ENCODE data around the gene RABGEF1. TPM values are rescaled to one million over a fixed set of nuclear protein-coding genes. Genes with fewer than 3 reads are reported as not detected.
"Not testable (repeated sequence)": the region's sequence is repeated elsewhere in the genome, so short reads cannot be mapped to it uniquely, and the experiment has no call there.

Gene RABGEF1
- total and polyA plus RNA-seq, 5 experiments from 2014 or later, result 17.5 to 27.5 (median 23.0) TPM

DNA sequence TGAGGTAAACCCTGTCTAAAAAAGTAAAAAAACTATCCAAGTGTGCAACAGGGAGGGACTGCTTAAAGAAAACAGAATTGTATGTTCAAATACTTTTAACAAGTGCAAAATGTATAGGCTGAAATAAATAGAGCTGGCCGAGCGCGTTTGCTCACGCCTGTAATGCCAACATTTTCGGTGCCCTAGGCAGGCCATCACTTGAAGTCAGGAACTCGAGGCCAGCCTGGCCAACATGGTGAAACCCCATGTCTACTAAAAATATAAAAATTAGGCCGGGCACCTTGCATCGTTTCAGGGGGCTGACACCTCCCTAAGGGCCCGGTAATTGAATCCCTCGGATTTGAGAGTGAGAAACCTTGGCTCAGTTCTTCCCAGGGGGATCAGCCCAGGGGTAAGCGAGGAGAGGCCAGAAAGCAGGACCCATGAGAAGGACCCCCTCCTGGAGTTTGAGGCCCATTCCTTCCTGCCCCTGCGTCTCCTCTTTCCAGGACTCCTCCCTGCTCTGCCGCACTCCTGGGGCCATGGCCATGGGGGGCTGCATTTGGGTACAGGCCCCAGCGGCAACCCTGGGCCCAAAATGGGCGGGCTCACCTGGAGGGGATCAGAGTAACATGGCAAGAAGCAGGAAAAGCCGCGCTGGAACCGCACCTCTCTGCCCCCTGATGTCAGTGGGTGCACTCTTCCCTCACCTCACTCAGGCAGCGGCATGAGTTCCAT, 105.0 kb downstream of the RABGEF1 start:
- H3K27ac Mint-ChIP-seq, result peak overlapping the region; percentile 98 to 100 (median 100)
- peaks cover 0 to 5% (median 0%) of the 10 kb centered on the region in 5 donors for H3K27me3 Mint-ChIP-seq
- POLR2A ChIA-PET, result interaction anchor here (1.2 to 2.6 kb wide), 8 partner anchors 9 to 352 kb away, joined by 4 to 50 read pairs (median 10); partner anchors contain the start of genes RABGEF1, SBDS, TMEM248 and TYW1
- ATAC-seq (no peak), DNase-seq (peak in 1 of 10 donors; percentile 12)
- peaks cover 11 to 34% (median 28%) of the 10 kb centered on the region in 4 donors for H3K4me1 Mint-ChIP-seq
- peaks cover 0 to 2% (median 0%) of the 10 kb centered on the region in 3 donors for H3K36me3 Mint-ChIP-seq
- H3K9me3 Mint-ChIP-seq, result no peaks in the 10 kb centered on the region
- peak overlapping the region; percentile 91 to 100 (median 99) for H3K4me3 Mint-ChIP-seq

DNA sequence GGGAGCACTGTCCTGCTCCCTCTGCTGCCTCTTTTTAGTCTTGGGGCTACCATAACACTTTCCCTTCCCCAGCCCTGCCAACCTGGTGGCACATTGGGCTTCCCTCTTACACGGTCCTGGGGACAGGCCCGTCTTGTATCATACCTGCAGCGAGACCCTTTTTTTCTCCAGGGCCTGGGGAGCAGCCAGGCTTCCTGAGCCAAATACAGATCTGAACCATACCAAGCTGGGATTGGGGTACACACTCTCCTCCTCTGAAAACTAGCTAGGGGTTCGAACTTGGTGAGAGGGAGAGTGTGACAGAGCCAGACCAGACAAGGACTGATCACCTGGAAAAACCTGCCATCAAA, 105.5 kb downstream of the RABGEF1 start:
- H3K36me3 Mint-ChIP-seq, ATAC-seq, POLR2A ChIA-PET, DNase-seq, H3K27me3 Mint-ChIP-seq, H3K9me3 Mint-ChIP-seq: not testable (repeated sequence)
- Mint-ChIP-seq H3K4me1 (peaks cover 11 to 34% (median 28%) of the 10 kb centered on the region in 4 donors), H3K27ac (peak overlapping the region; percentile 78 to 100 (median 100)), H3K4me3 (peak overlapping the region; percentile 70 to 99 (median 83))

DNA sequence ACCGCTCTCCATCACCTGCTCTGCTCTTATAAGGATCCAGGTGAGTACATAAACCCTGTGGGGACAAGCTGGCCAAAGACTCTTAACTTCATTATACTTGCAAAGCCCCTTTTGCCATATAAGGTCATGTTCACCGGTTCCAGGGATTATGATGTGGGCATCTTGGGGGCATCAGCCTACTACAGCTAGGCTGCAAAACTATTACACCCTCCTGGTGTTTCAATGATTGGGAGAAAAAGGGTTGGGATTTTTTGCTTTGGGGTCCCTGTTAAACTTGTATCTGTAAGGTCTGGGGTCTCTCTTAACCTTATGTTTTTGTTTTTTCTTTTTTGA, 107.0 kb downstream of the RABGEF1 start:
- DNase-seq, POLR2A ChIA-PET, H3K4me3 Mint-ChIP-seq, ATAC-seq, H3K36me3 Mint-ChIP-seq, H3K9me3 Mint-ChIP-seq, H3K27me3 Mint-ChIP-seq: not testable (repeated sequence)
- peaks cover 11 to 34% (median 28%) of the 10 kb centered on the region in 4 donors for H3K4me1 Mint-ChIP-seq
- peak overlapping the region in 2 of 10 donors; percentile 65 for H3K27ac Mint-ChIP-seq

DNA sequence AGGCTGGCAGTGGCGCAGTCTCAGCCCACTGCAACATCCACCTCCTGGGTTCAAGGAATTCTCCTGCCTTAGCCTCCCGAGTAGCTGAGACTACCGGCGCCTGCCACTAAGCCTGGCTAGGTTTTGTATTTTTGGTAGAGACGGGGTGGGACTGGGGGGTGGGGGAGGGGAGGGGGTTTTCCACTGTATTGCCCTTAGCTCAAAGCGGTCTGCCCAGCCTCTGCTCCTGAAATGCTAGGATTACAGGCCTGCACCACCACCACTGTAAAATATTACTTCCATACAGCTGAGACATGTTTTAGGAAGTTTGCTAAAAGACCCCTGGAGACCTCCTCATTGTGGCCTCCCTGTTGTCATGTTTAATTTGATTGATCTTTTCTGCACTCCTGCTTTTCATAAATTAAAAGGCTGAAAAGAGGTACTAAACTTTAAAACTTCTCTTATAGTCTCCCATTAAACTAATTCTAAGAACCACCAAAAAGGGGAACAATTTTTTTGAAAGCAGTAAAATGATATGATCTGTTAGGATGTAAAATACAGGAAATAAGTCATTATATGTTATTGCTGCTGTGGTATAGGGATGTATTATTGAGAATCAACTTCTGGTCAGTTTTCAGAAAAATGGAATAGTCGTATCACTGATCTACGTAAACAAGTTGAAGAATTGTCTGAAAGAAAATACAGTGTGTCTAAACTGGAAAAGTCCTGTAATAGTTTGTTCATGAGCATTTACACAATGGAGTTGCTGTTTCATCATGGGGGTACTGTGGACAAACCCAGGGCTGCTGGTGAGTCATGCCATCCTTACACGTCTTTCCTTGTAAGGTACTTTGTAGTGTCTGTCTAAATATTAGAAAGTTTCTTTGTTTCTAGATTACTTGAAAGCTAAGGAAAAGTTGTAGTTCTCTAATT, 107.6 kb downstream of the RABGEF1 start:
- DNase-seq (no peak), ATAC-seq (no peak)
- no peaks in the 10 kb centered on the region for H3K9me3 Mint-ChIP-seq
- H3K27ac Mint-ChIP-seq, result peak overlapping the region in 9 of 10 donors; percentile 13 to 67 (median 44)
- peaks cover 0 to 3% (median 2%) of the 10 kb centered on the region in 3 donors for H3K36me3 Mint-ChIP-seq
- POLR2A ChIA-PET, result no interaction called here
- H3K4me1 Mint-ChIP-seq, result peaks cover 11 to 30% (median 27%) of the 10 kb centered on the region in 4 donors
- peaks cover 0 to 5% (median 0%) of the 10 kb centered on the region in 5 donors for H3K27me3 Mint-ChIP-seq
- H3K4me3 Mint-ChIP-seq, result peak overlapping the region in 1 of 10 donors; percentile 16

DNA sequence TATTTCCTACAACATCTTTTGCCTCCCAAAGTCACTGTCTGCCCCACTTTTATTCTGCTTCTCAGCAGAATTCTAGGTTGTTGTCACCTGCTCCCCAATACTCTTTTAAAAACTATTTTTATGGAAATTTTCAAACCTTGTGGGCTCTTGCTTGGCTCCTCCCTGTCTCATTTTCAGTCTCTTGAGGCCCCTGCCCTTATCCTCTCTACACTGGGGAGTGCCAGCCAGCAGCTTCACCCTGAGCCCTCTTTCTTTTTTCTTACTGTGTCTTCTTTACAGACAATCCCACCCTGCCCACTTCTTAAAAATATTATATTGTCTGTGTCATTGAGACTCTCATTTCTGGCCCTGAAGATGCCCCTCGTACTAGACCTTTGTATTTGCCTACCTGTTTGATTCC, 118.8 kb downstream of the RABGEF1 start:
- POLR2A ChIA-PET, result no interaction called here
- Mint-ChIP-seq H3K36me3 (peaks cover 0 to 61% (median 30%) of the 10 kb centered on the region in 3 donors), H3K27ac (peak overlapping the region in 2 of 10 donors; percentile 1 to 3), H3K27me3 (no peaks in the 10 kb centered on the region), H3K4me1 (peaks cover 0 to under 1% (median 0%) of the 10 kb centered on the region in 4 donors), H3K4me3 (no peak overlapping the region), H3K9me3 (no peaks in the 10 kb centered on the region)
- DNase-seq (no peak), ATAC-seq (no peak)

DNA sequence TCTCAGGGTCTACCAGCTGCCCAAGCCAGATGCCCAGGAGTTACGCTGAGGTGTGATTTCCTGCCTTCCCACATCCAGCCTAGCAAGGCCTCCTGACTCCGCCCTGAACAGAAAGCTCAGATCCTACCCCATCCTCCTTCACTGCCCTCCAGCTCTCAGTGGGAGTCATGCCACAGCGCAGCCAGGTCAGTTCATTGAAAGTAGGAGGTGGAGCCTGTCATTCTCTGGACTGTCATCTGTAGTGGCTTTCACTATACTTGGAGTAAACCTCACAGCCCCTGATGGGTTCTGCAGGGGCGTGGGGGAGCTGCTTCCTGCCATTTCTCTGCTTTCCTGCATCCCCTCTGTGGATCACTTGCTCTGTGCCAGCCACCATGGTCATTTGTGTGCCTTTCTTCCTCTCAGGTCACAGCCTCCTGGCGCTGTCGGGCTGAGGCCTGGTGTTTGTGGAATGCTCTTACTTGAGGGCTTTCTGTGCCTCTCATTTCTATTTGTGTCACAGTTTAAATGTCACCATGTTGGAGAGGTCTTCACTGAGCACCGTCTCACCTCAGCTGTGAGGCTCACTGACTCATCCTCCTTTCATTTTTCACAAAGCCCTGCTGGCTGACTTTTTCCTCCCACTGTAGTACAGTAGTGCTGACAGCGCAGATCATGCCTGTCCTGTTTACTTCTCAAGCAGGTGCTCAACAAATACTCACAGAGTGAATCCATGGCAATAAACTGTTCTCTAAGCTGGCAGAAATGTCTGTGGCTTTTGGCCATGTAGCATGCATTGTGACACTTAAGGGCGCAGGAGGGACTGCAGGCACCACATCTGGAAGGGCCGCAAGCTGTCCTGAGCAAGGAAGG, 119.5 kb downstream of the RABGEF1 start:
- peaks cover 0 to 64% (median 30%) of the 10 kb centered on the region in 3 donors for H3K36me3 Mint-ChIP-seq
- peak overlapping the region in 3 of 10 donors; percentile 1 to 89 (median 3) for H3K27ac Mint-ChIP-seq
- H3K9me3 Mint-ChIP-seq, result no peaks in the 10 kb centered on the region
- H3K27me3 Mint-ChIP-seq, result no peaks in the 10 kb centered on the region
- POLR2A ChIA-PET, result interaction anchor here (0.5 kb wide), 1 partner anchor 15 kb away, joined by 3 read pairs; no protein-coding TSS in a partner anchor
- peaks cover 4 to 7% (median 5%) of the 10 kb centered on the region in 4 donors for H3K4me1 Mint-ChIP-seq
- no peak for ATAC-seq
- no peak overlapping the region for H3K4me3 Mint-ChIP-seq
- DNase-seq, result no peak

DNA sequence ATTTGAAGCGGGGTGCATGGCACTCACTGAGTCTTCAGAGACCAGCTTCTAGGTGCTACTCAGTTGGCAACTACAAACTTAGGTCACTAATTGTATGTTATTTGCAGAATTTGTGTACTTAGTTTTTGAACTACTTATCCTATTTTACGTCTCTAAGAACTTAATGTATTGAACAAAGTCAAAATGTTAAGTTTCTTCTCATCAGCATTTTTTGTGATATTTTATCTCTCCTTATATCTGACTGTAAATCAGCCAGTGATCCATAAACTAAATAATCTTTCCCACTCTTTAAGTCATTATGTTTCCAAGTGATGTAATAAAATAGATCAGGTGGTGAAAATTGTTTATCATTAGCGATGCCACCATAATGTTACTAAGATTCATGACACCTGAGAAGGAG, 120.2 kb downstream of the RABGEF1 start:
- Mint-ChIP-seq H3K27me3 (no peaks in the 10 kb centered on the region), H3K36me3 (peaks cover 0 to 61% (median 30%) of the 10 kb centered on the region in 3 donors), H3K4me3 (no peak overlapping the region), H3K4me1 (peaks cover 4 to 10% (median 6%) of the 10 kb centered on the region in 4 donors), H3K27ac (peak overlapping the region in 1 of 10 donors; percentile 26), H3K9me3 (no peaks in the 10 kb centered on the region)
- DNase-seq, result no peak
- no peak for ATAC-seq
- POLR2A ChIA-PET, result interaction anchor here (0.5 kb wide), 1 partner anchor 14 kb away, joined by 3 read pairs; no protein-coding TSS in a partner anchor

Other genes starting within 250 kb of the RABGEF1 start
- gene KCTD7, start 111.9 kb upstream of the RABGEF1 start, total RNA-seq, result 10 to 100 TPM; 35.8 to 37.0 TPM
- 10 to 100 TPM; 11.0 to 14.5 (median 11.9) TPM for gene KCTD7, start 111.9 kb upstream of the RABGEF1 start, polyA plus RNA-seq
- gene TMEM248, start 180.5 kb downstream of the RABGEF1 start, total RNA-seq, result 10 to 100 TPM; 92.2 to 97.1 TPM
- gene TMEM248, start 180.5 kb downstream of the RABGEF1 start, polyA plus RNA-seq, result 100 to 1,000 TPM in 2 of 3 donors, 10 to 100 TPM in 1; 93.5 to 113 (median 103) TPM

All from naive thymus-derived CD8-positive, alpha-beta T cell (primary cell).